ENCODE measurements around the gene ZSCAN16. TPM values are rescaled to one million over a fixed set of nuclear protein-coding genes. Genes with fewer than 3 reads are reported as not detected.
A peak's percentile ranks its signal among the peaks of the same experiment; 100 is the strongest.

The ZSCAN16 gene
- total and polyA plus RNA-seq, 2 experiments from 2014 or later = 1.2 TPM

GRCh38 chr6:28135393-28135792, 11.0 kb downstream of the ZSCAN16 start:
- H3K79me2 ChIP-seq (ENCODE audit: insufficient read depth) = peaks cover 75% of the 10 kb centered on the region
- DNase-seq = no peak

GRCh38 chr6:28136585-28137504, 12.4 kb downstream of the ZSCAN16 start:
- no peaks in the 10 kb centered on the region for H3K27me3 ChIP-seq (replicated peaks; ENCODE audit: insufficient read depth)
- no peaks in the 10 kb centered on the region; the same call in 1 of the 2 replicates for H3K36me3 ChIP-seq (ENCODE audit: low read depth)

More at GRCh38 chr6:28135393-28135792, 11.0 kb downstream of the ZSCAN16 start:
- TF ChIP-seq EZH2 (IDR thresholded peaks at IDR 0.05; ENCODE audit: insufficient read depth, poor library complexity, severe bottlenecking) (no peak), EZH2phosphoT487 (IDR thresholded peaks at IDR 0.05; ENCODE audit: insufficient read depth, low read depth) (no peak)
- H3K36me3 ChIP-seq (ENCODE audit: low read depth) = no peaks in the 10 kb centered on the region; the same call in 1 of the 2 replicates
- H3K4me2 ChIP-seq (ENCODE audit: unreplicated experiment) = peak overlapping the region; percentile 92
- in situ Hi-C loops (cut with MboI) = no loop called here
- no peaks in the 10 kb centered on the region for H3K9me3 ChIP-seq (ENCODE audit: low read depth)
- 4 to 8% methylated on average over 3 of the region's 3 CpGs for WGBS, 2 experiments (ENCODE audit: low coverage in 1 of 2, low lambda C conversion rate in 2 of 2, missing lambda C conversion rate in 2 of 2)
- H4K20me1 ChIP-seq (ENCODE audit: insufficient read depth) = no peaks in the 10 kb centered on the region
- H3K9ac ChIP-seq = peak overlapping the region; percentile 95
- no peaks in the 10 kb centered on the region for H3K27me3 ChIP-seq (replicated peaks; ENCODE audit: insufficient read depth)
- H3K9me2 ChIP-seq (ENCODE audit: insufficient read depth) = no peaks in the 10 kb centered on the region
- no peak overlapping the region for H3K27ac ChIP-seq
- peaks cover 13% of the 10 kb centered on the region; the same call in 1 of the 2 replicates for H3F3A ChIP-seq (ENCODE audit: insufficient read depth)
- H2AFZ ChIP-seq = peak overlapping the region; percentile 100
- peaks cover 15% of the 10 kb centered on the region for H3K4me1 ChIP-seq (ENCODE audit: insufficient read depth)
- H3K4me3 ChIP-seq = peak overlapping the region; percentile 99

GRCh38 chr6:28137505-28137981, 13.1 kb downstream of the ZSCAN16 start:
- peak overlapping the region; percentile 84 for H3K27ac ChIP-seq
- H3K9me3 ChIP-seq (ENCODE audit: low read depth) = no peaks in the 10 kb centered on the region
- no peaks in the 10 kb centered on the region for H4K20me1 ChIP-seq (ENCODE audit: insufficient read depth)
- peaks cover 15% of the 10 kb centered on the region for H3K4me1 ChIP-seq (ENCODE audit: insufficient read depth)
- in situ Hi-C loops (cut with MboI) = no loop called here
- H2AFZ ChIP-seq = peak overlapping the region; percentile 100
- DNase-seq = peak; percentile 48
- WGBS, 2 experiments (ENCODE audit: low coverage in 1 of 2, low lambda C conversion rate in 2 of 2, missing lambda C conversion rate in 2 of 2) = 0 to 3% methylated on average over 6 of the region's 6 CpGs
- no peaks in the 10 kb centered on the region; the same call in 1 of the 2 replicates for H3K36me3 ChIP-seq (ENCODE audit: low read depth)
- H3K9ac ChIP-seq = peak overlapping the region; percentile 95
- H3K4me2 ChIP-seq (ENCODE audit: unreplicated experiment) = peak overlapping the region; percentile 92
- TF ChIP-seq EZH2phosphoT487 (IDR thresholded peaks at IDR 0.05; ENCODE audit: insufficient read depth, low read depth) (no peak), EZH2 (IDR thresholded peaks at IDR 0.05; ENCODE audit: insufficient read depth, poor library complexity, severe bottlenecking) (no peak)
- H3K9me2 ChIP-seq (ENCODE audit: insufficient read depth) = no peaks in the 10 kb centered on the region
- peaks cover 62% of the 10 kb centered on the region for H3K79me2 ChIP-seq (ENCODE audit: insufficient read depth)
- H3K27me3 ChIP-seq (replicated peaks; ENCODE audit: insufficient read depth) = no peaks in the 10 kb centered on the region
- peaks cover 13% of the 10 kb centered on the region; the same call in 1 of the 2 replicates for H3F3A ChIP-seq (ENCODE audit: insufficient read depth)
- H3K4me3 ChIP-seq = peak overlapping the region; percentile 99

More at GRCh38 chr6:28136585-28137504, 12.4 kb downstream of the ZSCAN16 start:
- peaks cover 62% of the 10 kb centered on the region for H3K79me2 ChIP-seq (ENCODE audit: insufficient read depth)
- peak; percentile 98 for DNase-seq
- H3K4me1 ChIP-seq (ENCODE audit: insufficient read depth) = peaks cover 15% of the 10 kb centered on the region
- H3K9me3 ChIP-seq (ENCODE audit: low read depth) = no peaks in the 10 kb centered on the region
- no peaks in the 10 kb centered on the region for H3K9me2 ChIP-seq (ENCODE audit: insufficient read depth)
- TF ChIP-seq EZH2phosphoT487 (IDR thresholded peaks at IDR 0.05; ENCODE audit: insufficient read depth, low read depth) (no peak), EZH2 (IDR thresholded peaks at IDR 0.05; ENCODE audit: insufficient read depth, poor library complexity, severe bottlenecking) (no peak)
- 0 to 1% methylated on average over 56 to 58 of the region's 58 CpGs for WGBS, 2 experiments (ENCODE audit: low coverage in 1 of 2, low lambda C conversion rate in 2 of 2, missing lambda C conversion rate in 2 of 2)
- H3K4me2 ChIP-seq (ENCODE audit: unreplicated experiment) = peak overlapping the region; percentile 92
- peak overlapping the region; percentile 95 for H3K9ac ChIP-seq
- peaks cover 13% of the 10 kb centered on the region; the same call in 1 of the 2 replicates for H3F3A ChIP-seq (ENCODE audit: insufficient read depth)
- H2AFZ ChIP-seq = peak overlapping the region; percentile 100
- H3K27ac ChIP-seq = peak overlapping the region; percentile 84
- peak overlapping the region; percentile 99 for H3K4me3 ChIP-seq
- in situ Hi-C loops (cut with MboI) = no loop called here
- H4K20me1 ChIP-seq (ENCODE audit: insufficient read depth) = no peaks in the 10 kb centered on the region

GRCh38 chr6:28139860-28140543, 15.6 kb downstream of the ZSCAN16 start:
- peaks cover 13% of the 10 kb centered on the region; the same call in 1 of the 2 replicates for H3F3A ChIP-seq (ENCODE audit: insufficient read depth)
- H3K4me1 ChIP-seq (ENCODE audit: insufficient read depth) = peaks cover 30% of the 10 kb centered on the region
- no peaks in the 10 kb centered on the region for H3K27me3 ChIP-seq (replicated peaks; ENCODE audit: insufficient read depth)
- no peak overlapping the region for H3K4me2 ChIP-seq (ENCODE audit: unreplicated experiment)
- no peak overlapping the region for H3K9ac ChIP-seq
- peaks cover 4% of the 10 kb centered on the region; the same call in 1 of the 2 replicates for H4K20me1 ChIP-seq (ENCODE audit: insufficient read depth)
- peaks cover 7% of the 10 kb centered on the region; the same call in 1 of the 2 replicates for H3K36me3 ChIP-seq (ENCODE audit: low read depth)
- TF ChIP-seq EZH2 (IDR thresholded peaks at IDR 0.05; ENCODE audit: insufficient read depth, poor library complexity, severe bottlenecking) (no peak), EZH2phosphoT487 (IDR thresholded peaks at IDR 0.05; ENCODE audit: insufficient read depth, low read depth) (no peak)
- H3K9me3 ChIP-seq (ENCODE audit: low read depth) = no peaks in the 10 kb centered on the region
- H3K27ac ChIP-seq = no peak overlapping the region
- DNase-seq = no peak
- H3K4me3 ChIP-seq = no peak overlapping the region
- in situ Hi-C loops (cut with MboI) = no loop called here
- H2AFZ ChIP-seq = 0 out of 2 replicates have a peak overlapping the region, but pooled peaks have one; percentile 9
- 82 to 88% methylated on average over 9 of the region's 9 CpGs for WGBS, 2 experiments (ENCODE audit: low coverage in 1 of 2, low lambda C conversion rate in 2 of 2, missing lambda C conversion rate in 2 of 2)
- peaks cover 62% of the 10 kb centered on the region for H3K79me2 ChIP-seq (ENCODE audit: insufficient read depth)
- H3K9me2 ChIP-seq (ENCODE audit: insufficient read depth) = no peaks in the 10 kb centered on the region

Measured in GM23248 (cell line).